GM23338 (cell line): Measurements from ENCODE around the gene DDX25. TPM values are rescaled to one million over a fixed set of nuclear protein-coding genes. Genes with fewer than 3 reads are reported as not detected.

Experiments used
- ATAC-seq: fragments of 200-7000 bp; cut with Tn5 transposase; 3 replicates; pipeline ENCODE4 v1.9.1; 2020
- DNase-seq: peaks from one replicate; pipeline ENCODE4 v3.0.0-alpha.2; 2015; ENCODE audit warnings: low spot score
- H2AFZ ChIP-seq: fragments of 200-600 bp; sonication (generic); 2 replicates; pipeline ENCODE4 v1.8.0; 2016; ENCODE audit warnings: antibody characterized with exemption, mild to moderate bottlenecking, moderate library complexity
- H3F3A ChIP-seq: fragments of 200-600 bp; sonication (generic); replicated peaks from 2 replicates; pipeline ENCODE4 v1.8.0; 2017; ENCODE audit warnings: antibody characterized with exemption, mixed run types, low read depth
- H3K27ac ChIP-seq: fragments of 200-600 bp; sonication (generic); 2 replicates; pipeline ENCODE4 v1.6.1; 2016; ENCODE audit warnings: low read depth
- H3K27me3 ChIP-seq: fragments of 200-600 bp; sonication (generic); 2 replicates; pipeline ENCODE4 v1.8.0; 2016; ENCODE audit warnings: mild to moderate bottlenecking, mixed run types, moderate library complexity; ENCODE audit not compliant: insufficient read depth
- H3K36me3 ChIP-seq: fragments of 200-600 bp; sonication (generic); 2 replicates; pipeline ENCODE4 v1.8.0; 2016; ENCODE audit warnings: mild to moderate bottlenecking; ENCODE audit not compliant: insufficient read depth
- H3K4me1 ChIP-seq: fragments of 200-600 bp; sonication (generic); 2 replicates; pipeline ENCODE4 v1.8.0; 2016; ENCODE audit warnings: mild to moderate bottlenecking, moderate library complexity; ENCODE audit not compliant: insufficient read depth
- H3K4me2 ChIP-seq: fragments of 200-600 bp; sonication (generic); 2 replicates; pipeline ENCODE4 v1.7.1; 2017; ENCODE audit warnings: mixed run types
- H3K4me3 ChIP-seq: fragments of 200-600 bp; sonication (generic); 2 replicates; pipeline ENCODE4 v1.6.1; 2016; ENCODE audit warnings: mixed run types
- H3K79me2 ChIP-seq: fragments of 200-600 bp; sonication (generic); replicated peaks from 2 replicates; pipeline ENCODE4 v1.8.0; 2017; ENCODE audit warnings: mild to moderate bottlenecking; ENCODE audit not compliant: insufficient read depth
- H3K9me2 ChIP-seq: fragments of 200-600 bp; sonication (generic); 2 replicates; pipeline ENCODE4 v1.8.0; 2017; ENCODE audit not compliant: insufficient read depth
- H4K20me1 ChIP-seq: fragments of 200-600 bp; sonication (generic); replicated peaks from 2 replicates; pipeline ENCODE4 v1.8.0; 2017; ENCODE audit warnings: mild to moderate bottlenecking; ENCODE audit not compliant: insufficient read depth
- H3K27ac Mint-ChIP-seq: 2 replicates; pipeline ENCODE4 v1.8.0; 2020; ENCODE audit warnings: inconsistent platforms, mild to moderate bottlenecking, moderate library complexity, mixed read lengths
- H3K27me3 Mint-ChIP-seq: 3 replicates; pipeline ENCODE4 v1.8.0; 2022; ENCODE audit warnings: low read depth, mild to moderate bottlenecking, moderate library complexity, mixed read lengths, inconsistent platforms; ENCODE audit not compliant: insufficient read depth, poor library complexity
- H3K36me3 Mint-ChIP-seq: 3 replicates; pipeline ENCODE4 v1.8.0; 2021; ENCODE audit warnings: low read depth, mild to moderate bottlenecking, inconsistent platforms, moderate library complexity, mixed read lengths
- H3K4me1 Mint-ChIP-seq: 3 replicates; pipeline ENCODE4 v1.8.0; 2020; ENCODE audit warnings: mild to moderate bottlenecking, inconsistent platforms, mixed read lengths
- H3K4me3 Mint-ChIP-seq: 3 replicates; pipeline ENCODE4 v1.8.0; 2021; ENCODE audit warnings: moderate library complexity, mild to moderate bottlenecking, inconsistent platforms, mixed read lengths
- H3K9me3 Mint-ChIP-seq: 3 replicates; pipeline ENCODE4 v1.8.0; 2020; ENCODE audit warnings: moderate library complexity, mild to moderate bottlenecking, inconsistent platforms, mixed read lengths
- EZH2 ChIP-seq: fragments of 200-600 bp; sonication (generic); IDR thresholded peaks from one replicate; pipeline ENCODE4 v1.8.0; 2017; ENCODE audit warnings: antibody characterized with exemption, mild to moderate bottlenecking, low read depth; ENCODE audit not compliant: unreplicated experiment
- EZH2phosphoT487 ChIP-seq: fragments of 200-600 bp; sonication (generic); IDR thresholded peaks from one replicate; pipeline ENCODE4 v1.8.1; 2018; ENCODE audit warnings: antibody characterized with exemption; ENCODE audit not compliant: unreplicated experiment
- NANOG ChIP-seq: IDR thresholded peaks from 2 replicates; pipeline ENCODE4 v1.6.1; 2016; ENCODE audit warnings: antibody characterized with exemption, borderline replicate concordance
- STAT1 ChIP-seq: IDR thresholded peaks from one replicate; pipeline ENCODE4 v1.6.1; 2016; ENCODE audit warnings: antibody characterized with exemption; ENCODE audit not compliant: unreplicated experiment
- ZNF331 ChIP-seq: fragments of 250-450 bp; sonication (Bioruptor Pico); IDR thresholded peaks from 2 replicates; pipeline ENCODE4 v1.5.0; 2020; ENCODE audit warnings: low read depth, mild to moderate bottlenecking, moderate library complexity
- polyA plus RNA-seq: library from polyadenylated mRNA; unstranded; fragments of >200 nt; fragmentation: Nextera tagmentation; extraction: Ambion mirVana; gene quantifications from 2 replicates; pipeline ENCODE4 v1.2.1, GENCODE V29; 2016
- total RNA-seq: library from RNA; depleted of rRNA; stranded (reverse); fragments of >200 nt; shearing (Covaris generic); gene quantifications from 2 replicates; pipeline ENCODE4 v1.2.3, GENCODE V29; 2014
- TF ChIP-seq, protein P1 (sequence below): fragments of 250-450 bp; sonication (Bioruptor Pico); IDR thresholded peaks from 2 replicates; pipeline ENCODE4 v1.5.0; 2020; ENCODE audit warnings: mild to moderate bottlenecking, moderate library complexity
- TF ChIP-seq, protein P2 (sequence below): IDR thresholded peaks from one replicate; pipeline ENCODE4 v1.6.1; 2018; ENCODE audit warnings: antibody characterized with exemption; ENCODE audit not compliant: unreplicated experiment
- TF ChIP-seq, protein P3 (sequence below): IDR thresholded peaks from 2 replicates; pipeline ENCODE4 v1.6.1; 2016; ENCODE audit warnings: antibody characterized with exemption
- TF ChIP-seq, protein P4 (sequence below), 2 experiments: fragments of 200-600 bp in 1 of 2; sonication (generic) in 1 of 2; conservative IDR thresholded peaks; 2 replicates each; pipeline versions ENCODE4 v1.5.1 to v1.6.1; 2016 to 2017; ENCODE audit warnings: antibody characterized with exemption in 2 of 2, low read depth in 2 of 2, mild to moderate bottlenecking in 2 of 2, moderate library complexity in 1 of 2

The DDX25 gene
- total and polyA plus RNA-seq, 2 experiments from 2014 or later = 20.6 to 23.6 TPM

DNA sequence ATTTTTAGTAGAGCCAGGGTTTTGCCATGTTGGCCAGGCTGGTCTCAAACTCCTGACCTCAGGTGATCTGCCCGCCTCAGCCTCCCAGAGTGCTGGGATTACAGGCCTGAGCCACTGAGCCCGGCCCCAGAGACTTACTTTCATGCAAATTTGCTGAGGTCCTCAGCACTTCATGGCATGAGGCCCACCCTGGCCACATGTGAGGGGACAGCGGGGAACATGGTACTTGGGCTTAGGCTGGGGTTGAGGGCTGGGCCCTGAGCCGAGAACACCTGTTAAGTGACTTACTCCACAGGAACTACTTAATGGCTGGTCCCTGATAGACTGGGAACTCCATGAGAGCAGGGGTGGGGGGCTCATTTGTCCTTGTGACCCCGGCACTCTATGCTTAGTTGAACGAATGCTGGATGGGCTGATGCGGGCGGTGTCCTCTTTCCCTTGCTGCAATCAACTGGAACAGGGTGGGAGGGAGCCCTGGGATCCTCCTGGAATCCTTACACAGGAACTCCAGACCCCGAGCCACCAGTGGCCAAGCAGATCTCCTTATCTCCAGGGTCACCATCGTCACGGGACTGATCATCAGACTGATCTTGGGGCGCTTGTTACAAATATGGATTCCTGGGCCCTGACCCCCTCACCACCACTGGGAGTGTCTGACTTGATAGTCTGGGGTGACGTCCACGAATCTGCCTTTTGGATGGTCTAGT lies 42.6 kb downstream of the DDX25 start:
- Histone ChIP-seq H3K27me3 (no peaks in the 10 kb centered on the region), H3F3A (no peaks in the 10 kb centered on the region), H3K27ac (no peak overlapping the region), H4K20me1 (no peaks in the 10 kb centered on the region), H3K79me2 (no peaks in the 10 kb centered on the region), H3K4me3 (no peak overlapping the region), H3K4me1 (0 out of 2 replicates have a peak, but pooled peaks cover 5% of the 10 kb centered on the region), H3K4me2 (no peak overlapping the region), H3K36me3 (no peaks in the 10 kb centered on the region), H3K9me2 (no peaks in the 10 kb centered on the region), H2AFZ (no peak overlapping the region)
- Mint-ChIP-seq H3K36me3 (no peaks in the 10 kb centered on the region; the same call in 2 of the 3 replicates), H3K27me3 (peaks cover 7% of the 10 kb centered on the region), H3K4me1 (peaks cover 14% of the 10 kb centered on the region), H3K27ac (no peak overlapping the region), H3K9me3 (no peaks in the 10 kb centered on the region), H3K4me3 (no peak overlapping the region)
- no peak for DNase-seq
- TF ChIP-seq NANOG (no peak), EZH2phosphoT487 (no peak), ZNF331 (CRISPR knock-in tag) (no peak), STAT1 (no peak), EZH2 (no peak)
- TF ChIP-seq, protein P1, sequence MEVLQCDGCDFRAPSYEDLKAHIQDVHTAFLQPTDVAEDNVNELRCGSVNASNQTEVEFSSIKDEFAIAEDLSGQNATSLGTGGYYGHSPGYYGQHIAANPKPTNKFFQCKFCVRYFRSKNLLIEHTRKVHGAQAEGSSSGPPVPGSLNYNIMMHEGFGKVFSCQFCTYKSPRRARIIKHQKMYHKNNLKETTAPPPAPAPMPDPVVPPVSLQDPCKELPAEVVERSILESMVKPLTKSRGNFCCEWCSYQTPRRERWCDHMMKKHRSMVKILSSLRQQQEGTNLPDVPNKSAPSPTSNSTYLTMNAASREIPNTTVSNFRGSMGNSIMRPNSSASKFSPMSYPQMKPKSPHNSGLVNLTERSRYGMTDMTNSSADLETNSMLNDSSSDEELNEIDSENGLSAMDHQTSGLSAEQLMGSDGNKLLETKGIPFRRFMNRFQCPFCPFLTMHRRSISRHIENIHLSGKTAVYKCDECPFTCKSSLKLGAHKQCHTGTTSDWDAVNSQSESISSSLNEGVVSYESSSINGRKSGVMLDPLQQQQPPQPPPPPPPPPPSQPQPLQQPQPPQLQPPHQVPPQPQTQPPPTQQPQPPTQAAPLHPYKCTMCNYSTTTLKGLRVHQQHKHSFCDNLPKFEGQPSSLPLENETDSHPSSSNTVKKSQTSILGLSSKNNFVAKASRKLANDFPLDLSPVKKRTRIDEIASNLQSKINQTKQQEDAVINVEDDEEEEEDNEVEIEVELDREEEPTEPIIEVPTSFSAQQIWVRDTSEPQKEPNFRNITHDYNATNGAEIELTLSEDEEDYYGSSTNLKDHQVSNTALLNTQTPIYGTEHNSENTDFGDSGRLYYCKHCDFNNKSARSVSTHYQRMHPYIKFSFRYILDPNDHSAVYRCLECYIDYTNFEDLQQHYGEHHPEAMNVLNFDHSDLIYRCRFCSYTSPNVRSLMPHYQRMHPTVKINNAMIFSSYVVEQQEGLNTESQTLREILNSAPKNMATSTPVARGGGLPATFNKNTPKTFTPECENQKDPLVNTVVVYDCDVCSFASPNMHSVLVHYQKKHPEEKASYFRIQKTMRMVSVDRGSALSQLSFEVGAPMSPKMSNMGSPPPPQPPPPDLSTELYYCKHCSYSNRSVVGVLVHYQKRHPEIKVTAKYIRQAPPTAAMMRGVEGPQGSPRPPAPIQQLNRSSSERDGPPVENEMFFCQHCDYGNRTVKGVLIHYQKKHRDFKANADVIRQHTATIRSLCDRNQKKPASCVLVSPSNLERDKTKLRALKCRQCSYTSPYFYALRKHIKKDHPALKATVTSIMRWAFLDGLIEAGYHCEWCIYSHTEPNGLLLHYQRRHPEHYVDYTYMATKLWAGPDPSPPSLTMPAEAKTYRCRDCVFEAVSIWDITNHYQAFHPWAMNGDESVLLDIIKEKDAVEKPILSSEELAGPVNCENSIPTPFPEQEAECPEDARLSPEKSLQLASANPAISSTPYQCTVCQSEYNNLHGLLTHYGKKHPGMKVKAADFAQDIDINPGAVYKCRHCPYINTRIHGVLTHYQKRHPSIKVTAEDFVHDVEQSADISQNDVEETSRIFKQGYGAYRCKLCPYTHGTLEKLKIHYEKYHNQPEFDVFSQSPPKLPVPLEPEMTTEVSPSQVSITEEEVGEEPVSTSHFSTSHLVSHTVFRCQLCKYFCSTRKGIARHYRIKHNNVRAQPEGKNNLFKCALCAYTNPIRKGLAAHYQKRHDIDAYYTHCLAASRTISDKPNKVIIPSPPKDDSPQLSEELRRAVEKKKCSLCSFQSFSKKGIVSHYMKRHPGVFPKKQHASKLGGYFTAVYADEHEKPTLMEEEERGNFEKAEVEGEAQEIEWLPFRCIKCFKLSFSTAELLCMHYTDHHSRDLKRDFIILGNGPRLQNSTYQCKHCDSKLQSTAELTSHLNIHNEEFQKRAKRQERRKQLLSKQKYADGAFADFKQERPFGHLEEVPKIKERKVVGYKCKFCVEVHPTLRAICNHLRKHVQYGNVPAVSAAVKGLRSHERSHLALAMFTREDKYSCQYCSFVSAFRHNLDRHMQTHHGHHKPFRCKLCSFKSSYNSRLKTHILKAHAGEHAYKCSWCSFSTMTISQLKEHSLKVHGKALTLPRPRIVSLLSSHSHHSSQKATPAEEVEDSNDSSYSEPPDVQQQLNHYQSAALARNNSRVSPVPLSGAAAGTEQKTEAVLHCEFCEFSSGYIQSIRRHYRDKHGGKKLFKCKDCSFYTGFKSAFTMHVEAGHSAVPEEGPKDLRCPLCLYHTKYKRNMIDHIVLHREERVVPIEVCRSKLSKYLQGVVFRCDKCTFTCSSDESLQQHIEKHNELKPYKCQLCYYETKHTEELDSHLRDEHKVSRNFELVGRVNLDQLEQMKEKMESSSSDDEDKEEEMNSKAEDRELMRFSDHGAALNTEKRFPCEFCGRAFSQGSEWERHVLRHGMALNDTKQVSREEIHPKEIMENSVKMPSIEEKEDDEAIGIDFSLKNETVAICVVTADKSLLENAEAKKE (CRISPR knock-in tag) = no peak
- TF ChIP-seq, protein P2, sequence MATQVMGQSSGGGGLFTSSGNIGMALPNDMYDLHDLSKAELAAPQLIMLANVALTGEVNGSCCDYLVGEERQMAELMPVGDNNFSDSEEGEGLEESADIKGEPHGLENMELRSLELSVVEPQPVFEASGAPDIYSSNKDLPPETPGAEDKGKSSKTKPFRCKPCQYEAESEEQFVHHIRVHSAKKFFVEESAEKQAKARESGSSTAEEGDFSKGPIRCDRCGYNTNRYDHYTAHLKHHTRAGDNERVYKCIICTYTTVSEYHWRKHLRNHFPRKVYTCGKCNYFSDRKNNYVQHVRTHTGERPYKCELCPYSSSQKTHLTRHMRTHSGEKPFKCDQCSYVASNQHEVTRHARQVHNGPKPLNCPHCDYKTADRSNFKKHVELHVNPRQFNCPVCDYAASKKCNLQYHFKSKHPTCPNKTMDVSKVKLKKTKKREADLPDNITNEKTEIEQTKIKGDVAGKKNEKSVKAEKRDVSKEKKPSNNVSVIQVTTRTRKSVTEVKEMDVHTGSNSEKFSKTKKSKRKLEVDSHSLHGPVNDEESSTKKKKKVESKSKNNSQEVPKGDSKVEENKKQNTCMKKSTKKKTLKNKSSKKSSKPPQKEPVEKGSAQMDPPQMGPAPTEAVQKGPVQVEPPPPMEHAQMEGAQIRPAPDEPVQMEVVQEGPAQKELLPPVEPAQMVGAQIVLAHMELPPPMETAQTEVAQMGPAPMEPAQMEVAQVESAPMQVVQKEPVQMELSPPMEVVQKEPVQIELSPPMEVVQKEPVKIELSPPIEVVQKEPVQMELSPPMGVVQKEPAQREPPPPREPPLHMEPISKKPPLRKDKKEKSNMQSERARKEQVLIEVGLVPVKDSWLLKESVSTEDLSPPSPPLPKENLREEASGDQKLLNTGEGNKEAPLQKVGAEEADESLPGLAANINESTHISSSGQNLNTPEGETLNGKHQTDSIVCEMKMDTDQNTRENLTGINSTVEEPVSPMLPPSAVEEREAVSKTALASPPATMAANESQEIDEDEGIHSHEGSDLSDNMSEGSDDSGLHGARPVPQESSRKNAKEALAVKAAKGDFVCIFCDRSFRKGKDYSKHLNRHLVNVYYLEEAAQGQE = no peak
- TF ChIP-seq, protein P3, sequence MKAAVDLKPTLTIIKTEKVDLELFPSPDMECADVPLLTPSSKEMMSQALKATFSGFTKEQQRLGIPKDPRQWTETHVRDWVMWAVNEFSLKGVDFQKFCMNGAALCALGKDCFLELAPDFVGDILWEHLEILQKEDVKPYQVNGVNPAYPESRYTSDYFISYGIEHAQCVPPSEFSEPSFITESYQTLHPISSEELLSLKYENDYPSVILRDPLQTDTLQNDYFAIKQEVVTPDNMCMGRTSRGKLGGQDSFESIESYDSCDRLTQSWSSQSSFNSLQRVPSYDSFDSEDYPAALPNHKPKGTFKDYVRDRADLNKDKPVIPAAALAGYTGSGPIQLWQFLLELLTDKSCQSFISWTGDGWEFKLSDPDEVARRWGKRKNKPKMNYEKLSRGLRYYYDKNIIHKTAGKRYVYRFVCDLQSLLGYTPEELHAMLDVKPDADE = no peak
- TF ChIP-seq, protein P4, sequence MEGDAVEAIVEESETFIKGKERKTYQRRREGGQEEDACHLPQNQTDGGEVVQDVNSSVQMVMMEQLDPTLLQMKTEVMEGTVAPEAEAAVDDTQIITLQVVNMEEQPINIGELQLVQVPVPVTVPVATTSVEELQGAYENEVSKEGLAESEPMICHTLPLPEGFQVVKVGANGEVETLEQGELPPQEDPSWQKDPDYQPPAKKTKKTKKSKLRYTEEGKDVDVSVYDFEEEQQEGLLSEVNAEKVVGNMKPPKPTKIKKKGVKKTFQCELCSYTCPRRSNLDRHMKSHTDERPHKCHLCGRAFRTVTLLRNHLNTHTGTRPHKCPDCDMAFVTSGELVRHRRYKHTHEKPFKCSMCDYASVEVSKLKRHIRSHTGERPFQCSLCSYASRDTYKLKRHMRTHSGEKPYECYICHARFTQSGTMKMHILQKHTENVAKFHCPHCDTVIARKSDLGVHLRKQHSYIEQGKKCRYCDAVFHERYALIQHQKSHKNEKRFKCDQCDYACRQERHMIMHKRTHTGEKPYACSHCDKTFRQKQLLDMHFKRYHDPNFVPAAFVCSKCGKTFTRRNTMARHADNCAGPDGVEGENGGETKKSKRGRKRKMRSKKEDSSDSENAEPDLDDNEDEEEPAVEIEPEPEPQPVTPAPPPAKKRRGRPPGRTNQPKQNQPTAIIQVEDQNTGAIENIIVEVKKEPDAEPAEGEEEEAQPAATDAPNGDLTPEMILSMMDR (conservative IDR thresholded peaks at IDR 0.05; ENCODE audit: low read depth in 2 of 2) = no peak
- no peak for ATAC-seq
